Skeletal muscle satellite cell (primary cell): Measurements from ENCODE around the gene ZNF684.
"Not testable (repeated sequence)": the region's sequence is repeated elsewhere in the genome, so short reads cannot be mapped to it uniquely, and the experiment has no call there.

Experiments
- H3K27me3 ChIP-seq: 2 replicates; pipeline ENCODE4 v1.7.0; 2013; ENCODE audit warnings: low read length; ENCODE audit not compliant: control insufficient read depth, insufficient read depth
- H3K36me3 ChIP-seq: 2 replicates; pipeline ENCODE4 v1.7.0; 2013; ENCODE audit warnings: mild to moderate bottlenecking, control low read depth, low read length; ENCODE audit not compliant: insufficient read depth
- H3K4me1 ChIP-seq: 2 replicates; pipeline ENCODE4 v1.7.0; 2013; ENCODE audit warnings: low read length; ENCODE audit not compliant: control insufficient read depth, insufficient read depth
- H3K4me2 ChIP-seq: 2 replicates; pipeline ENCODE4 v1.7.0; 2013; ENCODE audit warnings: mild to moderate bottlenecking, low read length
- H3K4me3 ChIP-seq: 2 replicates; pipeline ENCODE4 v1.7.0; 2013; ENCODE audit warnings: low read length
- H3K9ac ChIP-seq: 2 replicates; pipeline ENCODE4 v1.7.0; 2013; ENCODE audit warnings: mild to moderate bottlenecking, low read depth, low read length, moderate library complexity
- H3K9me3 ChIP-seq: replicated peaks from 2 replicates; pipeline ENCODE4 v1.7.0; 2013; ENCODE audit warnings: mild to moderate bottlenecking, control low read depth, low read length

ZNF684 gene

DNA sequence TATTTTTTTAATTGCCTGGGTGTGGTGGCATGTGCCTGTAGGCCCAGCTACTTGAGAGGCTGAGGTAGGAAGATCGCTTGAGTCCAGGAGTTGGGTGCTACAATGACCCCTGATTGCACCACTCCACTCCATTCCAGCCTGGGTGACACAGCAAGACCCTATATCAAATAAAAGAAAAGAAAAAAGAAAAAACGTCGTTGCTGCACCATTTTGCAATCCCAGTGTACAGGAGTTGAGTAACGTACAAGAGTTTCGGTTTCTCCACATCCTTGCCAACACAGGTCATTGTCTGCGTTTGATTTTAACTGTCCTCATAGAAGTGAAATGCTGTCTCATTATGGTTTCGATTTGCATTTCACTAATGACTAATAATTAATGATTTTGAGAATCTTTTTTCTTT lies 7.9 kb downstream of the ZNF684 start:
- H3K9ac ChIP-seq, result no peak overlapping the region
- H3K4me3 ChIP-seq, result no peak overlapping the region
- no peaks in the 10 kb centered on the region for H3K27me3 ChIP-seq
- H3K4me1 ChIP-seq, result no peaks in the 10 kb centered on the region
- H3K36me3 ChIP-seq, result peaks cover 3% of the 10 kb centered on the region
- no peak overlapping the region for H3K4me2 ChIP-seq
- no peaks in the 10 kb centered on the region for H3K9me3 ChIP-seq

DNA sequence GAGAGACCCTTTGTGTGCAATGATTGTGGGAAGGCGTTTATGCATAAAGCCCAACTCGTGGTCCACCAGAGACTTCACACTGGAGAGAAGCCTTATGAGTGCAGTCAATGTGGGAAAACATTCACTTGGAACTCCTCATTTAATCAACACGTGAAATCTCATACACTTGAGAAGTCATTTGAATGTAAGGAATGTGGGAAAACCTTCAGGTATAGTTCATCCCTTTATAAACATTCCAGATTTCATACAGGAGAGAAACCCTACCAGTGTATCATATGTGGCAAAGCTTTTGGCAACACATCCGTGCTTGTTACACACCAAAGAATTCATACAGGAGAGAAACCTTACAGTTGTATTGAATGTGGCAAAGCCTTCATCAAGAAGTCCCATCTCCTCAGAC lies 15.5 kb downstream of the ZNF684 start:
- Histone ChIP-seq H3K4me2 (no peak overlapping the region), H3K27me3 (no peaks in the 10 kb centered on the region), H3K4me1 (no peaks in the 10 kb centered on the region), H3K4me3 (no peak overlapping the region), H3K36me3 (peaks cover 13% of the 10 kb centered on the region), H3K9ac (no peak overlapping the region), H3K9me3 (peaks cover 8% of the 10 kb centered on the region)

DNA sequence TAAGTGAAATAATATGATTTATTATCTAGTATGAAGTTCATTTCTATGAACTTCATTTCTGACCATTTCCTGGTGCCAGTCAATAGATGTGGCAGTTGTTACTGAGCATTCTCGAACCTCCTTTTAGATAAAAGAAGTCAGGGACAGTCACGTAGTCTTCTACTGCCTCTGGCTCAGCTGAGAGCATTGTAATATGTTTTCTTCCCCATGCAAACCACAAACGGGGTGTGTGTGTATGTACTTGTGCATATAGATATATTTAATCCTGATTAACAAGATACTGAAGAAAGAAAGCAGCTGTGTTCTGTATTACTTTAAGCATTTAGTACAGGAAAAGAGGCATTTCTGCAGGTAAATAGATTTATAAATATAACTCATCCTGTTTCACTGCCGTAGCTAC lies 21.6 kb downstream of the ZNF684 start:
- H3K9me3 ChIP-seq, result no peaks in the 10 kb centered on the region
- no peaks in the 10 kb centered on the region for H3K36me3 ChIP-seq
- no peak overlapping the region for H3K9ac ChIP-seq
- H3K4me2 ChIP-seq, result no peak overlapping the region
- H3K4me1 ChIP-seq, result no peaks in the 10 kb centered on the region
- no peak overlapping the region for H3K4me3 ChIP-seq
- no peaks in the 10 kb centered on the region for H3K27me3 ChIP-seq

DNA sequence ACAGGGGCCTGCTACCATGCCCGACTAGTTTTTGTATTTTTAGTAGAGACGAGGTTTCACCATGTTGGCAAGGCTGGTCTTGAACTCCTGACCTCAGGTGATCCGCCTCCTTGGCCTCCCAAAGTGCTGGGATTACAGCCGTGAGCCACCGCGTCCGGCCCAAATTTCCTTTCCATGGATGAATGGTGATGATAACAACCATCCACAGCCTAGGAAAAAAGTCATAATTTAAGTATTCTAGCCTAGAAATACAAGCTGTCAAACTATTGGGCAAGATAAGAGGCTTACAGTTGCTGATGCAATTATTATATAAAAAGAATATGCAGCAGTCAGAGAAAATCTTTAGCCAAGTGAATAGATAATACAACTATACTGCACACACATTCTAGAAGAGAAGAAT lies 23.4 kb downstream of the ZNF684 start:
- H3K27me3 ChIP-seq, H3K9ac ChIP-seq, H3K4me2 ChIP-seq, H3K36me3 ChIP-seq, H3K4me3 ChIP-seq, H3K4me1 ChIP-seq, H3K9me3 ChIP-seq: not testable (repeated sequence)

DNA sequence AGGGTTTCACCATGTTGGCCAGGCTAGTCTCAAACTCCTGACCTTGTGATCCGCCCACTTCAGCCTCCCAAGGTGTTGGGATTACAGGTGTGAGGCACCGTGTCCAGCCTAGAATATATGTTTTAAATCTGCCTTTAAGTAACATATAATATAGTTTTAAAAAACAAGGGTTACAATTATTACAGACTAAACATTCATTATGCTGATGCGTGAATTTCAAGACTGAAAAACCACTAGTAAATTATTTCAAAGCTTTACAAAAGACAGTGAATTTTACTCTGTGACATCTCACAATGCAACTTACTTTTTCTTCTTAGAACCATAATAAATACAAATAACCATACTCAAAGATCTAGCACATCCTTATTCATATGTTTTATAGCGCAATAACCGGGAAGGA lies 24.7 kb downstream of the ZNF684 start:
- no peak overlapping the region for H3K4me3 ChIP-seq
- H3K4me2 ChIP-seq, result no peak overlapping the region
- H3K27me3 ChIP-seq, result no peaks in the 10 kb centered on the region
- H3K9me3 ChIP-seq, result no peaks in the 10 kb centered on the region
- no peaks in the 10 kb centered on the region for H3K4me1 ChIP-seq
- H3K9ac ChIP-seq, result no peak overlapping the region
- H3K36me3 ChIP-seq, result no peaks in the 10 kb centered on the region

DNA sequence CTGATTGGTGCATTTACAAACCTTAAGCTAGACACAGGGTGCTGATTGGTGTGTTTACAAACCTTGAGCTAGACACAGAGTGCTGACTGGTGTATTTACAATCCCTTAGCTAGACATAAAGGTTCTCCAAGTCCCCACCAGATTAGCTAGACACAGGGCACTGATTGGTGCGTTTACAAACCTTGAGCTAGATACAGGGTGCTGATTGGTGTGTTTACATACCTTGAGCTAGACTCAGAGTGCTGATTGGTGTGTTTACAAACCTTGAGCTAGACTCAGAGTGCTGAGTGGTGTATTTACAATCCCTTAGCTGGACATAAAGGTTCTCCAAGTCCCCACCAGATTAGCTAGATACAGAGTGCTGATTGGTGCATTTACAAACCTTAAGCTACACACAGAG lies 26.8 kb downstream of the ZNF684 start:
- not testable (repeated sequence) for H3K4me1 ChIP-seq, H3K36me3 ChIP-seq, H3K4me3 ChIP-seq, H3K9ac ChIP-seq, H3K27me3 ChIP-seq, H3K9me3 ChIP-seq, H3K4me2 ChIP-seq

- peaks cover 4% of the 10 kb centered on the region for H3K27me3 ChIP-seq
- H3K9me3 ChIP-seq, result no peaks in the 10 kb centered on the region
- H3K9ac ChIP-seq, result no peak overlapping the region
- H3K4me3 ChIP-seq, result no peak overlapping the region
- H3K36me3 ChIP-seq, result no peaks in the 10 kb centered on the region
- no peaks in the 10 kb centered on the region for H3K4me1 ChIP-seq
- H3K4me2 ChIP-seq, result no peak overlapping the region
Measured at GRCh38 chr1:40562185-40562584, 30.7 kb downstream of the ZNF684 start.

- Histone ChIP-seq H3K36me3 (no peaks in the 10 kb centered on the region), H3K4me1 (no peaks in the 10 kb centered on the region), H3K27me3 (peaks cover 4% of the 10 kb centered on the region), H3K4me3 (no peak overlapping the region), H3K4me2 (no peak overlapping the region), H3K9ac (no peak overlapping the region), H3K9me3 (no peaks in the 10 kb centered on the region)
Measured at GRCh38 chr1:40563266-40563665, 31.8 kb downstream of the ZNF684 start.

DNA sequence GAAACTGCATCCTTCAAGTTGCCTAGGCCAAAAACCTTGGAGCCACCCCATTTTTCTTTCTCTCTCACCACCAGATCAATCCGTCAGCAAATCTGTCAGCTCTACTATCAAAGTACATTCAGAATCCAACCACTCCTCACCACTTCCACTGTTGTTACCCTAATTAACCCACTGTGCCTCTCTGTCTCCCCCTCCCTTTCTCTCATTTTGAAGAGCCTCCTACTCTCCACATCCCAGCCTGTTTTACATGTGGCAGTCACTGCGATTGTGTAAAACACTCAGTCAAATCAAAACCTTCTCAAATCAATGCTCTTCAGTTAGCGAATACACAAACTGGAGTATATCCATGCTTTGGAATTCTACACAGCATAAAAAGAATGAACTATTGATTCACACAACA lies 33.1 kb downstream of the ZNF684 start:
- H3K4me3 ChIP-seq, result no peak overlapping the region
- no peak overlapping the region for H3K4me2 ChIP-seq
- H3K27me3 ChIP-seq, result peaks cover 4% of the 10 kb centered on the region
- no peak overlapping the region for H3K9ac ChIP-seq
- no peaks in the 10 kb centered on the region for H3K36me3 ChIP-seq
- no peaks in the 10 kb centered on the region for H3K4me1 ChIP-seq
- no peaks in the 10 kb centered on the region for H3K9me3 ChIP-seq

DNA sequence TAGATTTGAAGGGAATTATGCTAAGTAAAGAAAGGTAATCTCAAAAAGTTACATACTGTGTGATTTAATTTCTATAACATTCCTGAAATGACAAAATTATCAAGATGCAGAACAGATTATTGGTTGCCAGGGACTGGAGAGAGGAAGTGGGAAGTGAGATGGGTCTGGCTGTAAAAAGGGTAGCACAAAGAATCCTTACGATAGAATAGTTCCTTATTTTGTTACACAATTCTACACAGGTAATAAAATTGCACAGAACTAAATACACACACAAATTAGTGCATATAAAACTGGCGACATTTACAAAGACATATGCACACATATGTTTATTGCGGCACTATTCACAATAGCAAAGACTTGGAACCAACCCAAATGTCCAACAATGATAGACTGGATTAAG lies 33.5 kb downstream of the ZNF684 start:
- H3K4me2 ChIP-seq, result no peak overlapping the region

GRCh38 chr1:40567825-40568224 lies 36.4 kb downstream of the ZNF684 start:
- Histone ChIP-seq H3K4me2 (no peak overlapping the region), H3K4me1 (no peaks in the 10 kb centered on the region), H3K4me3 (no peak overlapping the region), H3K36me3 (no peaks in the 10 kb centered on the region), H3K9ac (no peak overlapping the region), H3K27me3 (peaks cover 4% of the 10 kb centered on the region), H3K9me3 (no peaks in the 10 kb centered on the region)

More for the DNA sequence above, 33.5 kb downstream of the ZNF684 start:
- Histone ChIP-seq H3K9me3 (no peaks in the 10 kb centered on the region), H3K4me1 (no peaks in the 10 kb centered on the region), H3K9ac (no peak overlapping the region), H3K36me3 (no peaks in the 10 kb centered on the region), H3K4me3 (no peak overlapping the region), H3K27me3 (peaks cover 4% of the 10 kb centered on the region)

DNA sequence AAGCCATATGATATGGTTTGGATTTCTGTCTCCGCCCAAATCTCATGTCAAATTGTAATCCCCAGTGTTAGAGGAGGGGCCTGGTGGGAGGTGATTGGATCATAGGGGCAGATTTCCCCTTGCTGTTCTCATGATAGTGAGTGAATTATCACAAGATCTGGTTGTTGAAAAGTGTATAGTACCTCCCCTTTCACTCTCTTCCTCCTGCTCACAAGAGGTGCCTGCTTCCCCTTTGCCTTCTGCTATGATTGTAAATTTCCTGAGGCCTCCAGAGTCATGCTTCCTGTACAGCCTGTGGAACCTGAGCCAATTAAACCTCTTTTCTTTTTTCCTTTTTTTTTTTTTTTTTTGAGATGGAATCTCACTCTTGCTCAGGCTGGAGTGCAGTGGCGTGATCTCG lies 43.4 kb downstream of the ZNF684 start:
- H3K9me3 ChIP-seq, H3K36me3 ChIP-seq, H3K4me3 ChIP-seq, H3K4me1 ChIP-seq, H3K9ac ChIP-seq, H3K4me2 ChIP-seq: not testable (repeated sequence)
- H3K27me3 ChIP-seq, result peaks cover 10% of the 10 kb centered on the region

DNA sequence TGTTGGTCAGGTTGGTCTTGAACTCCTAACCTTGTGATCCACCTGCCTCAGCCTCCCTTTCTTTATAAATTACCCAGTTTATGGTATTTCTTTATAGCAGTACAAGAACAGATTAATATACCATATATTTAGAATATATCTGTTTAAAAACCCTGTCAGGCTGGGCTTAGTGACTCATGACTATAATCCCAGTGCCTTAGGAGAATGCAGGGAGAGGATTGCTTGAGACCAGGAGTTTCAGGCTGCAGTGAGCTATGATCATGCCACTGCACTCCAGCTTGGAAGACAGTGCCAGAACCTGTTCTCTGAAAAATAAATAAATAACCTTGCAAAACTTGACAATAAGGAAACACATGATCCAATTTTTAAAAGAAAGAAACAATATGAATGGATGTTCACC lies 43.9 kb downstream of the ZNF684 start:
- H3K27me3 ChIP-seq, result peaks cover 13% of the 10 kb centered on the region
- H3K9me3 ChIP-seq, result no peaks in the 10 kb centered on the region
- no peaks in the 10 kb centered on the region for H3K4me1 ChIP-seq
- no peaks in the 10 kb centered on the region for H3K36me3 ChIP-seq
- H3K9ac ChIP-seq, result no peak overlapping the region
- H3K4me3 ChIP-seq, result no peak overlapping the region
- H3K4me2 ChIP-seq, result no peak overlapping the region
